K562 (cell line): ENCODE measurements around the gene UNC5C. TPM values are rescaled to one million over a fixed set of nuclear protein-coding genes. Genes with fewer than 3 reads are reported as not detected.
A peak's percentile ranks its signal among the peaks of the same experiment; 100 is the strongest.

Experiments
- ATAC-seq: fragments of 200-7000 bp; cut with Tn5 transposase; 3 replicates; pipeline ENCODE4 v1.9.1; 2020; ENCODE audit warnings: moderate library complexity
- BruUV-seq: library from RNA; stranded (reverse); fragments of 400-500 nt; replicated peaks from 2 replicates; lab custom pipeline; 2021; lab: Mats Ljungman, UMichigan
- CTCF ChIA-PET: fragments of 300-600 bp; formaldehyde crosslinking; extraction: SDS; loops from one replicate; lab custom pipeline; 2021; ENCODE audit warnings: low intra/inter-chr PET ratio; lab: Yijun Ruan, JAX
- POLR2A ChIA-PET: fragments of 300-600, 350-650 bp; sonication (Branson Sonifier 250); formaldehyde crosslinking; extraction: SDS; loops from one replicate; lab custom pipeline; 2021; ENCODE audit warnings: antibody characterized with exemption, inconsistent platforms; lab: Yijun Ruan, JAX
- DNase-seq, 4 experiments: peaks; one replicate each; pipeline versions ENCODE4 v3.0.0 to v3.0.0-alpha.2; 2011 to 2018; ENCODE audit warnings: low spot score in 3 of 4, mixed read lengths in 3 of 4; ENCODE audit errors: extremely low read depth in 1 of 4
- FAIRE-seq: peaks from 2 replicates; lab custom pipeline; 2011; peaks lifted over from hg19 to GRCh38; lab: Jason Lieb, UNC
- H2AFZ ChIP-seq: 2 replicates; pipeline ENCODE4 v1.6.0; 2011; ENCODE audit warnings: low read depth, low read length, control low read depth, inconsistent platforms
- H3K27ac ChIP-seq: fragments of 200-600 bp; 3 replicates; pipeline ENCODE4 v1.8.0; 2011; ENCODE audit warnings: low read depth, mild to moderate bottlenecking, control low read depth, inconsistent platforms, low read length, moderate library complexity, mixed read lengths; ENCODE audit errors: extremely low read depth
- H3K27me3 ChIP-seq, 2 experiments: fragments of 300-600 bp in 1 of 2; 2 replicates in 1 of 2; 3 replicates in 1 of 2; pipeline versions ENCODE4 v1.6.0 to v1.8.0; 2011; ENCODE audit warnings: inconsistent platforms in 2 of 2, low read length in 2 of 2, mild to moderate bottlenecking in 1 of 2, mixed read lengths in 1 of 2, moderate library complexity in 1 of 2; ENCODE audit not compliant: control insufficient read depth in 2 of 2, insufficient read depth in 2 of 2
- H3K36me3 ChIP-seq: fragments of 300-600 bp; 3 replicates; pipeline ENCODE4 v1.8.0; 2011; ENCODE audit warnings: mild to moderate bottlenecking, low read length, inconsistent platforms; ENCODE audit not compliant: control insufficient read depth, insufficient read depth
- H3K4me1 ChIP-seq, 2 experiments: fragments of 200-600 bp in 1 of 2; replicated peaks in 1 of 2; 2 replicates in 1 of 2; 3 replicates in 1 of 2; pipeline versions ENCODE4 v1.5.1 to v1.8.0; 2011; ENCODE audit warnings: inconsistent platforms in 2 of 2, low read length in 2 of 2, mild to moderate bottlenecking in 1 of 2, mixed read lengths in 1 of 2, moderate library complexity in 1 of 2; ENCODE audit not compliant: control insufficient read depth in 2 of 2, insufficient read depth in 2 of 2
- H3K4me2 ChIP-seq: 2 replicates; pipeline ENCODE4 v1.6.1; 2011; ENCODE audit warnings: low read length, control low read depth, inconsistent platforms, mixed read lengths; ENCODE audit not compliant: insufficient read depth
- H3K4me3 ChIP-seq: fragments of 200-600 bp; sonication (generic), shearing (Covaris generic); 2 replicates; pipeline ENCODE4 v1.5.1; 2016; ENCODE audit warnings: control low read depth, inconsistent platforms
- H3K79me2 ChIP-seq: fragments of 200-600 bp; 3 replicates; pipeline ENCODE4 v1.8.0; 2011; ENCODE audit warnings: low read length, inconsistent platforms; ENCODE audit not compliant: control insufficient read depth, insufficient read depth
- H3K9ac ChIP-seq, 2 experiments: 2 replicates each; pipeline versions ENCODE4 v1.6.0 to v1.6.1; 2011; ENCODE audit warnings: low read depth in 2 of 2, low read length in 2 of 2, control low read depth in 1 of 2, inconsistent platforms in 1 of 2, mild to moderate bottlenecking in 1 of 2, mixed read lengths in 1 of 2; ENCODE audit not compliant: insufficient read depth in 1 of 2
- H3K9me1 ChIP-seq: one replicate; pipeline ENCODE4 v1.6.0; 2011; ENCODE audit warnings: inconsistent platforms, mild to moderate bottlenecking, low read length, moderate library complexity; ENCODE audit not compliant: control insufficient read depth, insufficient read depth
- H3K9me3 ChIP-seq: replicated peaks from 2 replicates; pipeline ENCODE4 v1.5.1; 2011; ENCODE audit warnings: low read depth, low read length, inconsistent platforms; ENCODE audit not compliant: control insufficient read depth, insufficient read depth
- H4K20me1 ChIP-seq: replicated peaks from 2 replicates; pipeline ENCODE4 v1.6.1; 2011; ENCODE audit warnings: low read length, inconsistent platforms, mixed read lengths; ENCODE audit not compliant: control insufficient read depth, insufficient read depth
- ETS2 ChIP-seq: IDR thresholded peaks from 2 replicates; pipeline ENCODE4 v1.6.1; 2016; ENCODE audit warnings: borderline replicate concordance, missing genetic modification characterization, mild to moderate bottlenecking, moderate library complexity, missing compliant biosample characterization; ENCODE audit not compliant: poor library complexity, severe bottlenecking
- EWSR1 ChIP-seq: fragments of 450-650 bp; IDR thresholded peaks from 2 replicates; pipeline ENCODE4 v1.6.1; 2018; ENCODE audit warnings: borderline replicate concordance, mild to moderate bottlenecking, low read depth, moderate library complexity; ENCODE audit not compliant: partially characterized antibody
- HES1 ChIP-seq: fragments of 450-650 bp; IDR thresholded peaks from 2 replicates; pipeline ENCODE4 v1.6.1; 2016; ENCODE audit warnings: low read depth, mild to moderate bottlenecking, moderate library complexity
- ZNF316 ChIP-seq: fragments of 450-650 bp; IDR thresholded peaks from 2 replicates; pipeline ENCODE4 v1.6.1; 2016
- WGBS: fragments of 100-300 bp; shearing (Covaris generic); methylation state at CpG from one replicate; pipeline ENCODE4 v1.1.6; 2016; ENCODE audit warnings: low coverage, mixed read lengths; ENCODE audit not compliant: insufficient coverage; ENCODE audit errors: missing lambda C conversion rate; 5-methylcytosine and 5-hydroxymethylcytosine counted together
- in situ Hi-C: fragments of 300-500 bp; cut with MboI; formaldehyde crosslinking; loops from 4 replicates; pipeline ENCODE4 v1.15.0; 2018; ENCODE audit warnings: inconsistent platforms, mixed read lengths
- intact Hi-C: fragments of 100-400 bp; cut with micrococcal nuclease; formaldehyde crosslinking; loops from 2 replicates; pipeline ENCODE4 v1.14.2; 2022
- polyA plus RNA-seq, 8 experiments: library from polyadenylated mRNA; depleted of rRNA in 4 of 8; stranded (reverse) in 5 of 8; unstranded in 3 of 8; fragments of >200 nt; fragmentation: Nextera tagmentation in 2 of 8; fragmentation: Illumina TruSeq in 1 of 8; extraction: Ambion mirVana in 2 of 8; extraction: Trizol in 1 of 8; gene quantifications; 2 replicates each; pipeline versions ENCODE4 v1.2.1 to v1.2.3, GENCODE V29; 2011 to 2014; ENCODE audit warnings: inconsistent platforms in 1 of 8, missing spikeins in 1 of 8
- total RNA-seq, 7 experiments: library from RNA; depleted of rRNA in 6 of 7; stranded (reverse); fragments of >200 nt in 6 of 7; fragmentation: Illumina TruSeq in 2 of 7; extraction: Trizol in 2 of 7; gene quantifications; 2 replicates each; pipeline versions ENCODE4 v1.2.1 to v1.2.3, GENCODE V29; 2011 to 2021; ENCODE audit warnings: low replicate concordance in 1 of 7

UNC5C gene
- total and polyA plus RNA-seq, 9 of the 15 experiments (the other 6 are each of a cell fraction or from before 2014, with no cell fraction given): under 0.01 to 0.10 (median 0.03) TPM; not detected in 1

DNA sequence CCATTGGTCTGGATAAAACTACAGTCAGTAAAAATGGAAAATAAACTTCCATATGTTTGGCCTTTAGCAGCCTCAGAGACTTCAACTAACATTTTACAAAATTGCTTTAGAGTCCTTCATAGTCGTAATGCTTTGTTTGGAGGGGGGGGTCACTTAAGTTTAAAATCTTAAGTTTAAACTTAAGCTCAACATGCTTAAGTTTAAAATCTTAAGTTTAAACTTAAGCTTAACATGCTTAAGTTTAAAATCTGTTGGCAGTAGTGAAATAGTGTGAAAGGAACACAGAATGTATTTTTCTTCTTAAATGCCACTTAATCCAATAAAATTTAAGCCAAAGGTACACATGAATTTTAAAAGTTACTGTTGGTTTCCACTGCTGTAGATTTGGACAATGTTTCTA is 45.9 kb upstream of the UNC5C start (continued):
- no peak for TF ChIP-seq HES1
- TF ChIP-seq, all 486 proteins: peak for 0

DNA sequence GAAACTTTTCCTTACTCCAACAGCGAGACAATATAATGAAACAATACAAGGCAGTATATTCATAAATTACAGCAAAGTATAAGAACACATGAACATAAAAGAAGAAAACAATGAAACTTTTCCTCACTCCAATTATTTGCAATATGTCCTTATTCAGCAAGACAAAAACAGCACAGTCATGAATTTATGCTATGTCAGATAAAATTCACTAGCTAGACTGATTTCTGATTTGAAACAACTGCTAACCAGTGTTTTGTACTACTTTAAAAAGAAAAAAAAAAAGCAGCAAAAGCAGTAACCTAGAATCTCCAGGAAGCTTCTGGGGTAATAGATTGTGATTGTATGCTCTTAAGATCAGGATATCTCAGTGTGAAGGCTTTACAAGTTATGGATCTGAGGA is 45.2 kb upstream of the UNC5C start:
- Histone ChIP-seq H3K4me2 (no peak overlapping the region), H3K9me3 (no peaks in the 10 kb centered on the region), H4K20me1 (no peaks in the 10 kb centered on the region), H3K27me3 (no peaks in the 10 kb centered on the region), H3K27ac (no peak overlapping the region), H3K4me1 (no peaks in the 10 kb centered on the region), H3K9me1 (no peaks in the 10 kb centered on the region), H3K9ac (no peak overlapping the region), H3K36me3 (no peaks in the 10 kb centered on the region), H3K79me2 (no peaks in the 10 kb centered on the region), H3K4me3 (no peak overlapping the region), H2AFZ (no peak overlapping the region)
- CTCF ChIA-PET: no interaction called here
- intact Hi-C loops: no loop called here
- WGBS: 0% methylated on average over 1 of the region's 1 CpG
- POLR2A ChIA-PET: no interaction called here
- ATAC-seq: no peak
- FAIRE-seq: no peak
- no TSS peak for BruUV-seq
- no peak for DNase-seq
- TF ChIP-seq ZNF316: peak; percentile 42; the same call in 1 of the 2 replicates
- no peak for TF ChIP-seq EWSR1
- no peak for TF ChIP-seq ETS2 (tag)
- in situ Hi-C loops: no loop called here
